ENCODE data around the gene SPAG7. TPM values are rescaled to one million over a fixed set of nuclear protein-coding genes. Genes with fewer than 3 reads are reported as not detected.

The SPAG7 gene
- total RNA-seq, 2 experiments from 2014 or later, result 54.4 to 58.9 TPM

GRCh38 chr17:4939546-4939795, 28.1 kb downstream of the SPAG7 start:
- intact Hi-C loops (cut with micrococcal nuclease; ENCODE audit: unreplicated experiment), result no loop called here
- POLR2A ChIA-PET, result interaction anchor here (0.7 to 2.4 kb wide), 7 partner anchors 10 to 273 kb away, joined by 3 to 20 read pairs (median 5); partner anchors contain the start of genes ENO3 and SPAG7
- peaks cover 44% of the 10 kb centered on the region for H3K4me1 ChIP-seq (ENCODE audit: insufficient read depth, low read length, poor library complexity, severe bottlenecking)

GRCh38 chr17:4938688-4939545, 28.7 kb downstream of the SPAG7 start:
- BruUV-seq (replicated peaks), result no TSS peak
- ChIA-PET POLR2A (interaction anchor here (0.8 to 2.4 kb wide), 5 partner anchors 10 to 113 kb away, joined by 3 to 20 read pairs (median 5); partner anchors contain the start of genes ENO3 and SPAG7), CTCF (ENCODE audit: unreplicated experiment) (no interaction called here)
- Histone ChIP-seq H3K9me2 (ENCODE audit: insufficient read depth, low read length) (no peaks in the 10 kb centered on the region), H3K4me2 (ENCODE audit: low read length) (peak overlapping the region; percentile 97), H3K4me3 (ENCODE audit: low read depth, low read length, poor library complexity, severe bottlenecking) (peak overlapping the region; percentile 95), H3K79me2 (ENCODE audit: insufficient read depth, low read depth, low read length) (peaks cover 50% of the 10 kb centered on the region), H3K36me3 (ENCODE audit: insufficient read depth, low read length) (peaks cover 66% of the 10 kb centered on the region), H3K4me1 (ENCODE audit: insufficient read depth, low read length, poor library complexity, severe bottlenecking) (peaks cover 42% of the 10 kb centered on the region), H2AFZ (ENCODE audit: low read length) (peak overlapping the region; percentile 53; the same call in 1 of the 2 replicates), H3K27ac (ENCODE audit: low read depth, low read length, poor library complexity, severe bottlenecking) (peak overlapping the region; percentile 90), H4K20me1 (ENCODE audit: insufficient read depth, low read length) (no peaks in the 10 kb centered on the region), H3K9me3 (ENCODE audit: low read length) (no peaks in the 10 kb centered on the region)
- intact Hi-C loops (cut with micrococcal nuclease; ENCODE audit: unreplicated experiment), result no loop called here
- TF ChIP-seq EZH2phosphoT487 (IDR thresholded peaks at IDR 0.05; ENCODE audit: borderline replicate concordance, low read depth, low read length) (no peak), CTCF (conservative IDR thresholded peaks at IDR 0.05; ENCODE audit: low read length) (no peak)
- DNase-seq (ENCODE audit: low spot score), result peak; percentile 56

More at GRCh38 chr17:4939546-4939795, 28.1 kb downstream of the SPAG7 start:
- peak overlapping the region; percentile 97 for H3K4me2 ChIP-seq (ENCODE audit: low read length)
- H3K9me2 ChIP-seq (ENCODE audit: insufficient read depth, low read length), result no peaks in the 10 kb centered on the region
- H3K27ac ChIP-seq (ENCODE audit: low read depth, low read length, poor library complexity, severe bottlenecking), result peak overlapping the region; percentile 90
- peak overlapping the region; percentile 95 for H3K4me3 ChIP-seq (ENCODE audit: low read depth, low read length, poor library complexity, severe bottlenecking)
- H3K9me3 ChIP-seq (ENCODE audit: low read length), result no peaks in the 10 kb centered on the region
- no peak for TF ChIP-seq EZH2phosphoT487 (IDR thresholded peaks at IDR 0.05; ENCODE audit: borderline replicate concordance, low read depth, low read length)
- H4K20me1 ChIP-seq (ENCODE audit: insufficient read depth, low read length), result no peaks in the 10 kb centered on the region
- H3K36me3 ChIP-seq (ENCODE audit: insufficient read depth, low read length), result peaks cover 72% of the 10 kb centered on the region
- H3K79me2 ChIP-seq (ENCODE audit: insufficient read depth, low read depth, low read length), result peaks cover 54% of the 10 kb centered on the region
- no peak for DNase-seq (ENCODE audit: low spot score)
- H2AFZ ChIP-seq (ENCODE audit: low read length), result peak overlapping the region; percentile 53
- CTCF ChIA-PET (ENCODE audit: unreplicated experiment), result no interaction called here
- BruUV-seq (replicated peaks), result no TSS peak

GRCh38 chr17:4938069-4938491, 29.5 kb downstream of the SPAG7 start:
- peaks cover 42% of the 10 kb centered on the region for H3K79me2 ChIP-seq (ENCODE audit: insufficient read depth, low read depth, low read length)
- H3K9me2 ChIP-seq (ENCODE audit: insufficient read depth, low read length), result no peaks in the 10 kb centered on the region
- H3K9me3 ChIP-seq (ENCODE audit: low read length), result no peaks in the 10 kb centered on the region
- H3K4me1 ChIP-seq (ENCODE audit: insufficient read depth, low read length, poor library complexity, severe bottlenecking), result peaks cover 33% of the 10 kb centered on the region
- H3K4me2 ChIP-seq (ENCODE audit: low read length), result peak overlapping the region; percentile 97
- intact Hi-C loops (cut with micrococcal nuclease; ENCODE audit: unreplicated experiment), result no loop called here
- ChIA-PET CTCF (ENCODE audit: unreplicated experiment) (no interaction called here), POLR2A (no interaction called here)
- DNase-seq (ENCODE audit: low spot score), result no peak
- no peak overlapping the region for H2AFZ ChIP-seq (ENCODE audit: low read length)
- H3K27ac ChIP-seq (ENCODE audit: low read depth, low read length, poor library complexity, severe bottlenecking), result no peak overlapping the region
- peak overlapping the region; percentile 95 for H3K4me3 ChIP-seq (ENCODE audit: low read depth, low read length, poor library complexity, severe bottlenecking)
- BruUV-seq (replicated peaks), result no TSS peak
- TF ChIP-seq CTCF (conservative IDR thresholded peaks at IDR 0.05; ENCODE audit: low read length) (no peak), EZH2phosphoT487 (IDR thresholded peaks at IDR 0.05; ENCODE audit: borderline replicate concordance, low read depth, low read length) (no peak)
- no peaks in the 10 kb centered on the region for H4K20me1 ChIP-seq (ENCODE audit: insufficient read depth, low read length)
- H3K36me3 ChIP-seq (ENCODE audit: insufficient read depth, low read length), result peaks cover 58% of the 10 kb centered on the region
